Activated B cell treated with CpG ODN at 0.5 μM for 24 hours (primary cell): ENCODE results near the gene URB1. TPM values are rescaled to one million over a fixed set of nuclear protein-coding genes. Genes with fewer than 3 reads are reported as not detected.

Source experiments
- ATAC-seq: fragments of 200-7000 bp; cut with Tn5 transposase; one replicate; pipeline ENCODE4 v1.10.0; 2021; ENCODE audit warnings: low read depth, mild to moderate bottlenecking, moderate library complexity
- CTCF ChIA-PET: fragments of 350-600 bp; sonication (Branson Sonifier 250); formaldehyde crosslinking; loops from one replicate; lab custom pipeline; 2021; ENCODE audit warnings: antibody characterized with exemption; lab: Charles Lee
- POLR2A ChIA-PET: fragments of 350-600 bp; sonication (Branson Sonifier 250); formaldehyde crosslinking; loops from one replicate; lab custom pipeline; 2021; ENCODE audit warnings: antibody characterized with exemption; lab: Charles Lee
- DNase-seq: peaks from one replicate; pipeline ENCODE4 v3.0.0; 2022
- H3K27ac Mint-ChIP-seq: one replicate; pipeline ENCODE4 v1.8.0; 2020; ENCODE audit warnings: mixed read lengths
- H3K27me3 Mint-ChIP-seq: one replicate; pipeline ENCODE4 v1.8.0; 2021; ENCODE audit warnings: mixed read lengths
- H3K36me3 Mint-ChIP-seq: one replicate; pipeline ENCODE4 v1.8.0; 2021; ENCODE audit warnings: low read depth, mixed read lengths
- H3K4me1 Mint-ChIP-seq: one replicate; pipeline ENCODE4 v1.8.0; 2021; ENCODE audit warnings: mixed read lengths
- H3K4me3 Mint-ChIP-seq: one replicate; pipeline ENCODE4 v1.8.0; 2020; ENCODE audit warnings: mild to moderate bottlenecking, mixed read lengths
- H3K9me3 Mint-ChIP-seq: one replicate; pipeline ENCODE4 v1.8.0; 2020; ENCODE audit warnings: mixed read lengths
- intact Hi-C: fragments of 100-400 bp; cut with micrococcal nuclease; formaldehyde crosslinking; loops from one replicate; pipeline ENCODE4 v1.15.1; 2024
- total RNA-seq: library from RNA; stranded (reverse); gene quantifications from 2 replicates; pipeline ENCODE4 v1.2.3, GENCODE V29; 2022
- TF ChIP-seq, protein P1 (sequence below): fragments of 200-600 bp; IDR thresholded peaks from one replicate; pipeline ENCODE4 v1.8.0; 2022; ENCODE audit warnings: antibody characterized with exemption, mild to moderate bottlenecking

Gene URB1
- total RNA-seq, 1 donor from 2014 or later, result 22.2 TPM

DNA sequence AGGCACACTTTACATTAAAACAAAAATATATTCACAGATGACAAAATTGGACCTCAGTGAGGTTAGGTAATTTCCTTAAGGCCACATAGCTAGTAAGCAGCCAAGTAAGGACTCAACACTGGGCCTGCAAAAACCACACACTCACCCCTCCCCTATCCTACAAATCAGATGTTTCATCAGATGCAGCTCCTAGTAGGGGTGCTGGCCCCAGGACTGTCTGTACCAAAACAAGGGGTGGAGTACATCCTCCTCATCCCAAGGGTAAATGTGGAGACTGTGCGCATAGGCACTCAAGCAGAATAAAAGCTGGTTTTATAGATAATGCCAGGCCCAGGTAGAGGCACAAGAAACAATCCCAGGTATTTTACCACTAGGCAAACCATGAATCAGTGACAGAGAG lies 25.7 kb downstream of the URB1 start:
- no peaks in the 10 kb centered on the region for H3K27me3 Mint-ChIP-seq
- CTCF ChIA-PET, result interaction anchor here (0.7 kb wide), 1 partner anchor 1223 kb away, joined by 3 read pairs; no protein-coding TSS in a partner anchor
- H3K36me3 Mint-ChIP-seq, result peaks cover 94% of the 10 kb centered on the region
- no peak overlapping the region for H3K27ac Mint-ChIP-seq
- no peak overlapping the region for H3K4me3 Mint-ChIP-seq
- TF ChIP-seq, protein P1, sequence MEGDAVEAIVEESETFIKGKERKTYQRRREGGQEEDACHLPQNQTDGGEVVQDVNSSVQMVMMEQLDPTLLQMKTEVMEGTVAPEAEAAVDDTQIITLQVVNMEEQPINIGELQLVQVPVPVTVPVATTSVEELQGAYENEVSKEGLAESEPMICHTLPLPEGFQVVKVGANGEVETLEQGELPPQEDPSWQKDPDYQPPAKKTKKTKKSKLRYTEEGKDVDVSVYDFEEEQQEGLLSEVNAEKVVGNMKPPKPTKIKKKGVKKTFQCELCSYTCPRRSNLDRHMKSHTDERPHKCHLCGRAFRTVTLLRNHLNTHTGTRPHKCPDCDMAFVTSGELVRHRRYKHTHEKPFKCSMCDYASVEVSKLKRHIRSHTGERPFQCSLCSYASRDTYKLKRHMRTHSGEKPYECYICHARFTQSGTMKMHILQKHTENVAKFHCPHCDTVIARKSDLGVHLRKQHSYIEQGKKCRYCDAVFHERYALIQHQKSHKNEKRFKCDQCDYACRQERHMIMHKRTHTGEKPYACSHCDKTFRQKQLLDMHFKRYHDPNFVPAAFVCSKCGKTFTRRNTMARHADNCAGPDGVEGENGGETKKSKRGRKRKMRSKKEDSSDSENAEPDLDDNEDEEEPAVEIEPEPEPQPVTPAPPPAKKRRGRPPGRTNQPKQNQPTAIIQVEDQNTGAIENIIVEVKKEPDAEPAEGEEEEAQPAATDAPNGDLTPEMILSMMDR, result no peak
- no peak for DNase-seq
- no peak for ATAC-seq
- POLR2A ChIA-PET, result no interaction called here
- no peaks in the 10 kb centered on the region for H3K9me3 Mint-ChIP-seq
- intact Hi-C loops, result no loop called here
- H3K4me1 Mint-ChIP-seq, result no peaks in the 10 kb centered on the region

- H3K4me3 Mint-ChIP-seq, result no peak overlapping the region
- ATAC-seq (no peak), DNase-seq (no peak)
- peaks cover 94% of the 10 kb centered on the region for H3K36me3 Mint-ChIP-seq
- TF ChIP-seq, protein P1, result no peak
- CTCF ChIA-PET, result interaction anchor here (0.7 kb wide), 1 partner anchor 1224 kb away, joined by 3 read pairs; no protein-coding TSS in a partner anchor
- intact Hi-C loops, result no loop called here
- H3K9me3 Mint-ChIP-seq, result no peaks in the 10 kb centered on the region
- H3K4me1 Mint-ChIP-seq, result no peaks in the 10 kb centered on the region
- no peak overlapping the region for H3K27ac Mint-ChIP-seq
- POLR2A ChIA-PET, result no interaction called here
- no peaks in the 10 kb centered on the region for H3K27me3 Mint-ChIP-seq
Measured at GRCh38 chr21:32366191-32366590, 26.6 kb downstream of the URB1 start.

DNA sequence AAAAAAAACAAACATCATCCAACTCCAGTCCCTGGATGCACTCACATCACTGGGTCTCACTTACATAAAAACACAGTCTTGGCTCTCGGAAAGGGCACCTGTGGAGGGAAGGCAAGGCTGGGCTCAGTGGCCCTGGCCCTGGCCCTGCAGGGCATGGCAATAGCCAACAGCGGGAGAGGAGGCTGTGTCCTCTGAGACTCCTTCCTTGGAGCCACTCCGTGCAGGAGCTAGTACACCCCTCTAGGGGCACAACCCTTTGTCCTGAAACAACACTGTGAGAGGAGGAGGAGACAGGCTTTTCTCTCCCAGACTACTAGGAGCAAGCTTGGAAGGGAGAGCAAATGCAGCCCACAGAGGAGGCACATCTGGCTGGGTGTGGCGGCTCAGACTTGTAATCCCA lies 28.0 kb downstream of the URB1 start:
- H3K27me3 Mint-ChIP-seq, result no peaks in the 10 kb centered on the region
- ATAC-seq (no peak), DNase-seq (no peak)
- no peaks in the 10 kb centered on the region for H3K4me1 Mint-ChIP-seq
- H3K36me3 Mint-ChIP-seq, result peaks cover 95% of the 10 kb centered on the region
- CTCF ChIA-PET, result no interaction called here
- POLR2A ChIA-PET, result no interaction called here
- intact Hi-C loops, result no loop called here
- H3K4me3 Mint-ChIP-seq, result no peak overlapping the region
- H3K27ac Mint-ChIP-seq, result no peak overlapping the region
- H3K9me3 Mint-ChIP-seq, result no peaks in the 10 kb centered on the region
- TF ChIP-seq, protein P1, result no peak

DNA sequence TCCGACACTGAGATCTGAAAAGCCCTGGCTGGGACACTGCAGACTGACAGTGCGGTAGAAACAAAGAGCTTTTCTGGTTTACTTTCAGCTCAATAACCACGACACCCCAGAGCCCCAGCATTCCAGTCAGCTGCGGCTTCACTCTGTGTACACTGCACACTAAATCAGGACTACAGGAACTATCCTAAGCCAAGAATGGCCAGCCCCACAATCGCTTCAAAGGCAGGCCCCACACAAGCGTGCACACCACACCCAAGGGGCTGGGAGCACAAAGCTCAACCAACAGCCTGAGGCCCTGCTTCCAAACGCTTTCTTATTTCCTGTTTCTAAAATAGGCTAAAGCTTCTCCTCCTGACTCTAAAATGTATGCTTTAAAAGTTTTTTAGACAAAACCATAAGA lies 28.4 kb downstream of the URB1 start:
- ATAC-seq (no peak), DNase-seq (no peak)
- Mint-ChIP-seq H3K27me3 (no peaks in the 10 kb centered on the region), H3K36me3 (peaks cover 95% of the 10 kb centered on the region), H3K9me3 (no peaks in the 10 kb centered on the region), H3K4me1 (no peaks in the 10 kb centered on the region), H3K27ac (no peak overlapping the region), H3K4me3 (no peak overlapping the region)
- CTCF ChIA-PET, result no interaction called here
- POLR2A ChIA-PET, result no interaction called here
- intact Hi-C loops, result no loop called here
- TF ChIP-seq, protein P1, result no peak

- intact Hi-C loops, result no loop called here
- no peak overlapping the region for H3K27ac Mint-ChIP-seq
- no peaks in the 10 kb centered on the region for H3K27me3 Mint-ChIP-seq
- TF ChIP-seq, protein P1, result no peak
- H3K9me3 Mint-ChIP-seq, result no peaks in the 10 kb centered on the region
- DNase-seq (no peak), ATAC-seq (no peak)
- no peak overlapping the region for H3K4me3 Mint-ChIP-seq
- POLR2A ChIA-PET, result no interaction called here
- CTCF ChIA-PET, result interaction anchor here (0.7 kb wide), 1 partner anchor 31 kb away, joined by 3 read pairs; no protein-coding TSS in a partner anchor
- peaks cover 94% of the 10 kb centered on the region for H3K36me3 Mint-ChIP-seq
- H3K4me1 Mint-ChIP-seq, result no peaks in the 10 kb centered on the region
Measured at GRCh38 chr21:32360401-32360975, 32.3 kb downstream of the URB1 start.
